GM21526 (cell line): ENCODE measurements around the gene CYP26B1.
A peak's percentile ranks its signal among the peaks of the same experiment; 100 is the strongest.

Source experiments
- ATAC-seq: cut with Tn5 transposase; IDR thresholded peaks from one replicate; pipeline ENCODE4 v1.9.1; 2021; ENCODE audit warnings: moderate library complexity; ENCODE audit not compliant: unreplicated experiment, low FRiP score

Gene CYP26B1

GRCh38 chr2:72155737-72156136, 8.1 kb upstream of the CYP26B1 start:
- no peak for ATAC-seq

DNA sequence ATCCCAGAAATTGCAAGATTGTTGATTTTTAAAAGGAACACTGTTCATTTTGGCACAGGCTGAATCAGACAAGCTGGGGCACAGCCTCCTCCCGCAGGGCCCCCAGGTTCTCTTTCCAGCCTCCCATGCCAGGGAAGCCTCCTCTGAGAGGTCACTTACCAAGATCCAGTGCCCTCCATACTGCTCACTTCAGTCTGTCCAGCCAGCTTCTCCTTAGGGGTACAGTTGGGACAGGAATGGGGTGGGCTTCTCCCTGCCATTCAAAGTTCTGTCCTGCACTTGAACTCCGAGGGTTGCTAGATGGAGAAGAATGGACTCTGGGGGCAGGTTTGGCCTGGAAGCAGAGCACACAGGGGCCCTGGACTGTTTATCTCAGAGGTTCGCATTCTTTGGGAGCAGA, 7.5 kb upstream of the CYP26B1 start:
- ATAC-seq: no peak

GRCh38 chr2:72154386-72154975, 6.8 kb upstream of the CYP26B1 start:
- no peak for ATAC-seq

DNA sequence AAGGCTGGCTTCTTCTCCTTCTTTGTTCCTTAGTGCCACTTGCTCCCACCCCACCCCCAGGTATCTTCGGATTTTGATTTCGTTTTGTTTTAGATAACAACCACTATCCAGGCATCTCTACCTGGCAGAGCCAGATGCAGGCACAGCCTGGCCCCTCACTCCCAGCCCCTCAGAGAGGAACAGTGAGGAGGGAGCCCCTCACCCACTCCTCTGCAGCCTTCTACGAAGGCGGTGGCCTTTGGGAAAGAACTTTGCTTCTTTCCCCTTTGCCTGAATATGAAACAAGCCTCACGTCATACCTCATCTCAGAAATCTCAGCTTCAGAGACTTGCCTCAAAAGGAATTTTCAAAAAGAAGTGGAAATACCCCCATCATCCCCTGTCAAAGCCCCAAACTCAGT, 6.3 kb upstream of the CYP26B1 start:
- no peak for ATAC-seq

GRCh38 chr2:72153026-72153791, 5.5 kb upstream of the CYP26B1 start:
- no peak for ATAC-seq

DNA sequence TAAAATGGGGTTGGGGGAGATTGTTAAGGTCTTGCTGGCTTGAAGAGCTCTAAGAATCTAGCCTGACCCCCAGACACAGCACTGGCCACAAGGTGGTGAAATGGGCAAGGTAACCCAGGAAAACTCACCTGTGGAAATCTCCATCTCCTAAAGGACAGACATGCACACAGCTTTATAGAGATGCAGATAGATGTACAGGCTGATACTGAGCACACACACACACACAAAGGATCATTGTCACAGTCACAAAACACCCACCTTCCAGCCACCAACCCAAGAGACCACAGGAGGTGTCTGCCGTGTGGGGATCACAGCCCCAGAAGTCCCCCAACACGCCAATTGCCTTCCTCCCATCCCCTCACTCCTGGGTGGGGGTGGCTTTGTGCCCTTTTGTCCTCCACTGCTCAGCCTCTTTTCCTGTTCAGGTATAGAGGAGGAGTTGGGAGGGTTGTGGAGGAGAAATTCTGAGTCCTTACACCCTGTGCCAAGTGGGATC, 3.2 kb upstream of the CYP26B1 start:
- no peak for ATAC-seq

GRCh38 chr2:72150157-72150860, 2.6 kb upstream of the CYP26B1 start:
- peak; percentile 86 for ATAC-seq

DNA sequence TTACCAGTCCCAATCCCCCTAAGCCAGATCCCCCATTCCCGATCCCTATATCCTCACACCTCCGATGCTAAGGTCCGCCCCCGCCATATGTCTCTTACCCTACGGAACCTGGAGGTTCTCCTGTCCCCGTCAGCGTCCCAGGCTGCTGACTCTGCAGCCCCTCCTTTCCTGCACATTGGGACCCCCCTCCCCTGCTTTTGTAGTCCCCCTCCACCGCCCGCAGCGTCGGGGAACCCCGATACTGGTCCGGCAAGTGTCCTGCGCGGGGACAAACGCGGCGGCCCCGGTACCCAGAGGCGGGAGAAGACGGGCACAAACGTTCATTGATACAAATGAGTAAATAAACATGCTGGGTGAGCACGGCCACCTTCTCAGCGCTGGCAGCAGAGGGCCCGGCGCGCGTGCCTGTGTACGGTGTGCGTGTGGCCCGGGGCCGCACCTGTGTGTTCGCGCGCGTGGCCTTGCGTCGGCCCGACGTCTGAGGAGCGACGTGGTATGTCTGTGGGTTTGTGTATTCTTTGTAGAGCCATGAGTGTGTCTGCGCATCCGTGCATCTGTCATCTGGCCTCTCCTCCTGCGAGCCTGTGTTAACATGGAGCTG, 2.0 kb upstream of the CYP26B1 start:
- ATAC-seq: no peak

GRCh38 chr2:72148837-72149555, 1.3 kb upstream of the CYP26B1 start:
- no peak for ATAC-seq

DNA sequence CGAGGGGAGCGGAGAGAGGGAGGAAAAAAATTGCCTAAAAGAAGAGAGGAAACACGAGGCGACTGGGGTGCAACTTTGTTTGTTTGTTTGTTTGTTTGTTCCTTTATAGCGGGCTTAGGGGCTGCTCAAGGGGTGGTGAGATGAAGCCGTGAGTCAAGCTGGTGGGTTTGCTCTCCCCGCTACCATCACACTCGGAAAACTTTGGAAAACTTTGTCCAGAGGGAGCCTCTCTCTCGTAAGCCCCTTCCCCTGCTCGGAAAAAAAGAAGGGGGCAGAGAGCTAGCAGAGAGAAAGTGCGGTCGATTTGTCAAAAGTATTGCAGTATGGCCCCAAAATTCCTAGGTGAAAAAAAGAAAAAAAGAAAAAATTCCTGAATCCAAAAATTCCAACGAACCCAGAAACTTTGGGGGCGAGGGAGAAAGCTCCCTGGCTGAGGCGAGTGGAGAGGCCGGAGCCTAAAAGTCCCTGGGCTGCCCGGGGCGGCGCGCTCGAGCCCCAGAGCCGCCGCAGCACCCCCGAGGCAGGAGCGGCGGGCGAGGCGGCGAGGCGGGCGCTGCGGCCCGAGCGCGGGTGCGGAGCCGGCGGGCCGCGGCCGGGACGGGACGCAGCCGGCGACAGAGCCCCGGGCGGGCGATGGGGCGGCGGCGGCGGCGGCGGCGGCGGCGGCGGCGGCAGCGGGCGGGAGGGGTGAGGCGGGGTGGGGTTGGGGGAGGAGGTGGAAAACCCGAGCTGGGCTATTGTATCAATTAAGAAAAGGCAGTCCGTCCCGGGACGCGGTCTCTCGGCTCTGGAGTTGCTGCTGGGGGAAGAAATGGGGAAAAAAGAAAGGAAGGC, 558 bp upstream of the CYP26B1 start:
- ATAC-seq: no peak

DNA sequence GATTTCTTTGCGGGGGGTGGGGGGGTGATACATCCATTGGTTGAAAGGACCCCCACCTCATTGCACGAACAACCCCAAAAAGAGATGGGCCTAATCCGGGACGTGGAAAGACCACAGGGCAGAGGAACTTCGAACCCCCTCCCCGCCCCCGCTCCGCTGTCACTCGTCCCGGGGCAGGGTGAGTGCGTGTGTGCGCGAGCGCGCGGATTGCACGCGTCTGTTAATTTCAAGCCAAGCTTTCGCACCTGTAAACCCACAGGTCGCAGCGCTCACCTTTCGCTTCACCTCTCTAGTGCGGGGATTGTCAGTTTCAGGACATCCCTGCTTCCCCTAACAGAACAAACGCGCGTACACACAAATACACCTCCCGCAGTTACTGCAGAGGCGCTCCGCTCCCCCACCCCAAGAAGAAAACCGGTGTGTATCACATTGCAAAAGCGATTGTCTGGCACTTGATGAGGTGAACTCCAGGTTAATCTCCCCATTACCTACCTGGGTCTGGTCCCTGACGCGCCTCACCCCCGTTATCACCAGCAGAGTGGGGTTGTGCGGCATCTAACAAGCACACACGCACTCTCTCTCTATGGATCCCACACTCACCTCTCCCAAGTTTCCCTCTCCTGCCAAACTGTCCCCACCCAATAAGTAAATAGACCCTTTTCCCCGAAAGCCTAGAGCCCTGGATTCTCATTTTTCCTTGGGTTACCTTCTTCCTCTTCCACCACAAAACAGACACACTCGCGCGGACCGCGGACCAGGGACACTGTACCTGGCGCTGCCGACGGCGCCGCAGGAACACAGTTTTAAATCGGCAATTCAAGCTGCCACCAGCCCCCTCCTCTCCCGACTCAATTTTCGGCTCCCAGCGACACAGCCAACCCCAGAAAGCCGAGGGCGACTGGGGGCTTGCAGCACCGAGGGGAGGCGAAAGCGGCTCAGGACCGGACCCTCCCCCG, 1.0 kb downstream of the CYP26B1 start:
- no peak for ATAC-seq

GRCh38 chr2:72145658-72146329, 1.9 kb downstream of the CYP26B1 start:
- no peak for ATAC-seq

- no peak for ATAC-seq
Observed at GRCh38 chr2:72145289-72145657, 2.4 kb downstream of the CYP26B1 start.

DNA sequence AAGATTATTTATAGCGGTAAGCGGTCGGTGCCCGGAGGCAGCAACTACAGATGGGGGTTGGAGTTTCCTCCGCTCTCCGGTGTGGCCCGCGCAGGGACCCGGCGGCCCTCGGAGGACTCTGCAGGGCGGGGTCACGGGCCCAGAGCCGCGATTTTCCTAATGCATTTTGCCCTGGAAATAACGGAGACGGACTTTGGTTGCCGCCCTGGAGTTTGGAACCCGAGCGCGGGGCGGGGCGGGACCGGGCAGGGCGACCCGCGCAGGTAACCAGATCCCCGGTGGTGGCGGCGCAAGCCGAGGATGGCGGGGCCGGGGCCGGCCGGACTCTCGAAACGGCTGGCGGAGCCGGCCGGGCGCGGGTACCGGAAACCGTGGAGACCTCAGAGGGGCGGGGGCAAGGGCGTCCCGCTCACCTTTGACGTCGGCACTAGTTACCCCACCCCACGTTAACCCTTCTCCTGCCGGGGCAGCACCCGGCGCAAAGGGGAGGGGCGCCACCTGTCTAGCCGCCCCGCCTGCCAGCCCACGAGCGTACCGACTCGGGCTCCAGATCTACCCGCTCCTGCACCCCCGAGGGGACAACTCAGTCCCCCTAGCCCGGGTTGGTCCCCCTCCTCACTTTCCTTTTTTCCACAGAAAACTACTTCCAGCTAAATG, 2.9 kb downstream of the CYP26B1 start:
- ATAC-seq: no peak

DNA sequence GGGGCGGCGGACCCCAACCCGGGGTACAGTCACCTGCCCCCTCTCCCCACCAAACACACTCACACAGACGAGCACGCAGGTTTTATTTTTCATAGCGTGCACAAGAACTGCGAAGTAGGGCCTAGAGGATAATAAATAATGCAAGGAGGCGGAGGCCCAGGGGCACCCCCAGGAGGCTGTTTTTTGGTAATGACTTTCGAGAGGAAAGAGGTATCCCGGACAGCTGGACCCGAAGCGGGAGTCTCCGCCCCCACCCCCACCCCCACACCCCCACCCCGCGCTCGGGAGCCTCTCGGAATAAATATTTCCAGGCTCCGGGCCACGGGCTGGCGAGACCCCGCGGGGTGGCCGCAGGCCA, 3.4 kb downstream of the CYP26B1 start:
- no peak for ATAC-seq

- no peak for ATAC-seq
Observed at GRCh38 chr2:72143441-72144273, 4.0 kb downstream of the CYP26B1 start.
